GM18951 (cell line): ENCODE results near the gene LGALS16.
"Not testable (repeated sequence)": the region's sequence is repeated elsewhere in the genome, so short reads cannot be mapped to it uniquely, and the experiment has no call there.

Source experiments
- POLR2A ChIP-seq: IDR thresholded peaks from 4 replicates; pipeline ENCODE4 v1.6.1; 2011; ENCODE audit warnings: mild to moderate bottlenecking; ENCODE audit not compliant: insufficient read length, insufficient read depth; ENCODE audit errors: extremely low read depth
- in situ Hi-C: fragments of 300-500 bp; cut with MboI; formaldehyde crosslinking; loops from one replicate; pipeline ENCODE4 v1.12.0; 2022; ENCODE audit warnings: low sequenced_read_pairs, mixed read lengths, inconsistent platforms; ENCODE audit not compliant: unreplicated experiment

Gene LGALS16

DNA sequence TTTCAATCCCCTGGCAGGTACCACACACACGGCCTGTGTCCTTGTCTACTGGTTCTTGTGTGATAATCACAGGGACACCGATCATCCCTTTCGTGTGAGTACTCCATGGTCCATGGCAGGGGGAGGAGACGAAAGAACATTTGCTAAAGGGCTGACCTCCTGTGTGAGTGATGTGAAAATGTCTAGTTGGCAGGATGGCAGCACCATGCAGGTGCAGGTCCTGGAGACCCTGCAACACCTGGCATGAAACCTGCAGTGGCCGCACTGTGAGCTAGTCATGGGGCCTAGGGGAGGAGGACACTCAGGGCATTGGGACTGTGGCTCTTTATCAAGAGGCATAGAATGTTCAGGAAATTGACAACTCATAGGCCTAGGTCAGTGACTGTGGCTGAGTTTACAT, 25.7 kb downstream of the LGALS16 start:
- in situ Hi-C loops, result no loop called here
- no peak for TF ChIP-seq POLR2A

DNA sequence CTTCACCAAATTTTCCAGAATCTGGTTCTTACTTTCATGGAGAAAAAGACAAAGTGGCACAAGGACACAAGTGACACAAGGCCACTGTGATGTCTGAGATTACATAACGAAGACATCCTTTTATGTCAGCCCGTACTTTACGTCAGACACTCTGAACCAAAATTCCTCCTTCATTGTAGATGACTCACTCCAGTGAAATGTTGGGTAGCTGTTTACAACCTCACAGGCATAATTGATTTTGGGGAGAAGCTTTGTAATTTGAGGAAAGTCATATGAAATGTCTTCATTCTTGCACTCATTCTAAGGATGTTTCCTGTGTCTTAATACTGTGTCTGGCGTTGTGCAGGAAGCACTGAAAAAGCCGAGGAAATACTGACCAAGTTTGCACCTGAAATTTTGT, 28.6 kb downstream of the LGALS16 start:
- no peak for TF ChIP-seq POLR2A
- in situ Hi-C loops, result no loop called here

DNA sequence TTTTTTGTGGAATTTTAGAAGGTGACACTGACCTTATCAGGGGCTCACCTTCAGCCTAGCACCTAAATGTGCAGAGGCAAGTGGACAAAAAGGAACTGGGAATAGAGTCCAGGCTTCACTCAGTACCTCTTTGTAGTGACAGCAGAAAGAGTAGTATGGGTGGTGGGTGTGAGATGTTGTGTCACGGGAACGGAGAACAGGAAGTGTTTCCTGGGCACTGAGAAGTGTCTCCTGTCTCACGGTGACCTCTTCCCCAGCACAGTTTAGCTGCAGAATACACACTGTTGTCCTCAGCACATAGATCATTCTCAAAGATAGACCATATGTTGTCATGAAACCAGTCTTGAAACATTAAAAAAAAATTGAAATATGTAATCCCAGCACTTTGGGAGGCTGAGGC, 31.0 kb downstream of the LGALS16 start:
- TF ChIP-seq POLR2A, result no peak
- in situ Hi-C loops, result no loop called here

DNA sequence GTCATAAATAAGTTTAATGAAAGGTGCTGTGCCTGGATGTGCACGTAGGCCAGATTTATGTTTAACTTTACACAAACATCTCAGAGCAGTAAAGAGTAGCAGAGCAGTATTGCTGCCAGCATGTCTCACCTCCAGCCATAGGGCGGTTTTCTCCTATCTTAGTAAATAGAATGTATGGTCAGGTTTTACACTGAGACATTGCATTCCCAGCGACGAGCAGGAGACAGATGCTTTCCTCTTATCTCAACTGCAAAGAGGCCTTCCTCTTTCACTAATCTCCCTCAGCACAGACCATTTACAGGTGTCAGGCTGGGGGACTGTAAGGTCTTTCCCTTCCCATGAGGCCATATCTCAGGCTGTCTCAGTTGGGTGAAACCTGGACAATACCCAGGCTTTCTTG, 32.9 kb downstream of the LGALS16 start:
- in situ Hi-C loops, result not testable (repeated sequence)

DNA sequence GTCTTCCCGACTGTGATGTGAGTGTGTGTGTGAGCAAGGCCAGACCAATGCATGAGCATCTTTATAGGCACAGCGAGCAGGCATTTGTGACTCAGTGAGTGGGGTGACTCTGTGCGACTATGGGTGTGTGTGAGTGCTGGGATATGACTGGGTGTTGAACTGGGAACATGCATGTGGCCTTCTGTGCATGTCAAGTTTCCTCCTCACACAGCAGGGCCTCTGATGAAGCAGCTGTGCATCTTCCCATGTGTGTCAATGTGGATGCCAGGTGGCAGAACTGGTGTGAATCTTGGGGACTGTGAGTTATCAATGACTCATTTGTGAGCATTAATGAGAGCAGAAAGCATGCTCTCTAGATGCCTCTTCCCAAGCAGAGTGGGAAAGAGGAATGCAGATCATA, 36.5 kb downstream of the LGALS16 start:
- no peak for TF ChIP-seq POLR2A
- in situ Hi-C loops, result no loop called here

DNA sequence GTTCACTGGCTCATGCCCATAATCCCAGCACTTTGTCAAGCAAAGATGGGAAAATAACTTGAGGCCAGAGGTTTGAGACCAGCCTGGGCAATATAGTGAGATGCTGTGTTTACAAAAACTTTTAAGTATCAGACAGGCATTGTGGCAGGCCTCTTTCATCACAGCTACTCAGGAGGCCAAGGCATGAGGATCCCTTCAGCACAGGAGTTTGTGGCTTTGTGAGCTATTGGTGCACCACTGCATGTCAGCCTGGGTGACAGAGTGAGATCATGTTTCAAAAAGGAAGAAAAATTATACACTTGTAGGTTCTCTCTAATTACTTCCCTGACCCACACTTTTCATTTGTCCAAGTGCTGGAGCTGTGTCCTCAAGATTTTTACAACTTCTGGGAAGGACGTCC, 37.1 kb downstream of the LGALS16 start:
- no peak for TF ChIP-seq POLR2A
- in situ Hi-C loops, result no loop called here

DNA sequence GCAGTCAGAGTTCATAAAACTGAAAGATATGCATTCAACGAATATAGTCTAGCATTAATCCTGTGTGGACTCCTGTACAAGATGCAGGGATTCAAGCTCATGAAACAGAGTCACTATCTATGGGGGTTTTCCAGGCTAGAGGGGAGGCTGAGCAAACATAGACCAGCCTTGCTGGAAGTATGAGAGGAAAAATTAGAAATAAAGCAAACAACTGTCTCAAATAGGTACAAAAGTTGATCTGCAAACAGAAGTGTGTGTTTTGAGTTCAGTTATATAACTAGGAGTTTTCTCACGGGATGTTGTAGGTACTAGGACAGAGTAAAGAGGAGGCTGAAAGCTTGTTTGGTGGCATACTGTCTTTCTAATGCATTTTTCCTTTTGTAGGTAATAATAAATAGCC, 40.0 kb downstream of the LGALS16 start:
- no peak for TF ChIP-seq POLR2A
- in situ Hi-C loops, result no loop called here

DNA sequence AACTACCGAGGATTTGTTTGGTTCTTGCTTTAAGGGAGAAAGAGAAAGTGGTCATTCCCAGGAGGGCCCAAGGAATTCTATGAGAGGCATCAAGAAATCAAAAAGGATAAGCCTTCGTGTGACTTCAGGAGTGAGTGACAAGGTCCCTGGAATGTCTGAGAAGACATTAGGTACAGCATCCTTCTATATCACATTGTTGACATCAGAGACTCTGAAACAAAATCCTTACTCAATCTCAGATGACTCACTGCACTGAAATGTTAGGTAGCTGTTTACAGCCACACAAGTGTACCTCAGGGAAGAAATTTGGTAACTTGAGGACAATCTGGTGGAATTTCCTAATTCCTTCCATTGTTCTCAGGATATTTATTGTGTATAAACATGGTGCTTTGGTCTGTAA, 40.7 kb downstream of the LGALS16 start:
- in situ Hi-C loops, result no loop called here
- TF ChIP-seq POLR2A, result no peak

DNA sequence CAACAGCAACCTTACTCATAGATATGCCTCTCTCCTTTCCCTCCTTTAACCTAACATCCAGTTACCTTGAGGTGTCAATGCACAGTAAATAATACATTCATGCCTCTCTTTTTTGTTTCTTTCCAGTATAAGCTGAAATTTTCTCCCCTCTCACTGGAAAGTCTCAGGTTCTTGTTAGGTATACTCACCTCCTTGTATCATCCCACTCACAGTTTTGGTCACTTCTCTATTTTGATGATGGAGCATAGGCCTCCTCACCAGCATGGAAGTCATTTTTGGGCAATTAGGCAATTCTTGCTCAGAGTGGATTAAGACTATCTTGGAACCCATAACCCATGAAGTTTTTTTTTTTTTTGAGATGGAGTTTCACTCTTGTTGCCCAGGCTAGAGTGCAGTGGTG, 42.8 kb downstream of the LGALS16 start:
- in situ Hi-C loops, result no loop called here
- no peak for TF ChIP-seq POLR2A

DNA sequence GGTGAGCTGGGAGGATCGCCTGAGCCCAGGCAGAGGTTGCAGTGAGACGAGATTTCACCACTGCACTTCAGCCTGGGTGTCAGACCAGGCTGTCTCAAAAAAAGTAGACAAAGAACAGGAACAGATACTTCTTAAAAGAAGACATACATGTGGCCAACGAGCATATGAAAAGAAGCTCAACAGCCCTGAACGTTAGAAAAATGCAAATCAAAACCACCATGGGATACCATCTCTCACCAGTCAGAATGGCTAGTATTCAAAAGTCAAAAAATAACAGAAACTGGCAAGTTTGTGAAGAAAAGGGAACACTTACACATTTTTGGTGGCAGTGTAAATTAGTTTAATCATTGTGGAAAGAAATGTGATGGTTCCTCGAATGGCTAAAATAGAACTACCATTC, 45.6 kb downstream of the LGALS16 start:
- in situ Hi-C loops, result no loop called here
- no peak for TF ChIP-seq POLR2A

DNA sequence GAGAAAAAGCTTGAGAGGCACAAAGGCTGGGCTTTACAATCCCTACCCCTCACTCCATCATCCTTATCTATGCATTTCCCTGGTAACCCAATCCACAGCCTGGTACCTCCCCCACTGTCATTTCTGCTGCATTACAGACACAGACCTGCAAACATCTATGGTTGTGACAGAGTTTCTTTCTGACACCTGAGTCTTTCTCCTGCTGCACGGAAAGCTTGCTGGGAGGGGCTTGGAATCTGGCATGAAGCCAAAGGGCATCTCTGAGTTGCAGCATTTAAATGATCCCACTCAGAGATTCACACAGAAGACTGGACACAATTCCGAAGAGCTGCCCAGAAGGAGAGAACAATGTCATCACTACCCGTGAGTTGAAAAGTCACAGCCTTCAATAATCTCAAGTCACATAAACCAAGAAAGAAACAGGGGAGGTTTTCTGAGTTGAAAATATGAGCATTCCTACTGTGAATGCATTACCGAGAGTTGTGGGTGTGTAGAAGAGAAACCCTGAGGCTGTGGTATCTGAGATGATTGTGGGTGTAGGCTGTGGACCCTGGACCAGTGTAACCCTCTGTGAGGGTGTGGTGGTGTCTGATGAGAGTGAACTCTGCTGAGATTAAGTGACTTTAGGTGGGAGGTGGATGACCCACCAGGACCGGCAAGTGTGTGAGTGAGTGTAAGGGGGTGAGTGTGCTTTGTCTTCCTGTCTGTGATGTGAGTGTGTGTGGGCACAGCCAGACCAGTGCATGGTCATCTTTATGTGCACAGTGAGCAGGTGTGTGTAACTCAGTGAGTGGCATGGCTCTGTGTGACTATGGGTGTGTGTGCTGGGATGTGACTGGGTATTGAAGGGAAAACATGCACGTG, 48.7 kb downstream of the LGALS16 start, which contains the start of gene LGALS14:
LGALS14 (plus strand) TSS at position 301 of the 864 bp plus-strand sequence; CDS start at position 349, 48 bp downstream.
- peak; percentile 15 for TF ChIP-seq POLR2A
- in situ Hi-C loops, result no loop called here

DNA sequence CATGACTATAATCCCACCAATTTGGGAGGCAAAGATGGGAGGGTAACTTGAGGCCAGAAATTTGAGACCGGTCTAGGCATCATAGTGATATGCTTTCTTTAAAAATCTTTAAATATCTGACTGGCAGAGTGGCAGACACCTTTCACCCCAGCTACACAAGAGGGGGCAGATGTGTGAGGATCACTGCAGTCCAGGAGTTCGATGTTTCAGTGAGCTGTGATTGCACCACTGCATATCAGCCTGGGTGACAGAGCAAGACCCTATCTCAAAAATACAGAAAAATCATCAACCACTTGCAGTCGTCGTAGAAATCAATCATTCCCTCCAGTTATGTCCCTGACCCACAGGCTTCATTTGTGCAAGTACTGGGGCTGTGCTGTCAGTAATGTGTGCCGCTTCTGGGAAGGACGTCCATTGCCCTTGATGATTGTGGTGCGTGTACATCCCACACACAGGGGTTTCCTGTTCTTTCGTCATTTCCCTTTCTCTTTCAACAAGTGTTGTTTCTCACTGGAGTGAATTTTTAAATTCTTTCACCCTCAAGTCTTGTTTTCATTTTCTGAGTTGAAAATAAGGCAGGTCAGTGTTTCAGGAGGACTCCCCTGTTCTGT, 50.0 kb downstream of the LGALS16 start:
- in situ Hi-C loops, result no loop called here
- TF ChIP-seq POLR2A, result no peak

DNA sequence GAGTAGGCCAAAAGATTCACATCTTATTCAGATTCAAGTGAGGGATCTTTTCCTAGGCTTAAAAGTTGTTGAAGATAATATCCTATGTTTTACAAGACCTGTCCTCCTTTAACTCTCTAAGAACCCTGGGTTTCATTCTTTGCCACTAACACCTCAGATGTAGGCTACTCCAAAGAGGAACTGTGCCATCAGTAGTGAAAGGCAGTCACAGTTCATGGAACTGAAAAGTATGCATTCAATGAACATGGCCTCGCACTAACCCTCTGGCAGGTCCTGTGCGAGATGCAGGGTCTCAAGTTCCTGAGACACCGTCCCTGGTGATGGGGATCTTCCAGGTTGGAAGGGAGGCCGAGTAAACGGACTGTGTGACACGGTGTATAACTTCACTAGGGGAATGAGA, 52.9 kb downstream of the LGALS16 start:
- in situ Hi-C loops, result no loop called here
- TF ChIP-seq POLR2A, result no peak
